ENCODE data around the gene LRCOL1. TPM values are rescaled to one million over a fixed set of nuclear protein-coding genes. Genes with fewer than 3 reads are reported as not detected.

The LRCOL1 gene
- total RNA-seq, 1 experiment from 2014 or later, result not detected

DNA sequence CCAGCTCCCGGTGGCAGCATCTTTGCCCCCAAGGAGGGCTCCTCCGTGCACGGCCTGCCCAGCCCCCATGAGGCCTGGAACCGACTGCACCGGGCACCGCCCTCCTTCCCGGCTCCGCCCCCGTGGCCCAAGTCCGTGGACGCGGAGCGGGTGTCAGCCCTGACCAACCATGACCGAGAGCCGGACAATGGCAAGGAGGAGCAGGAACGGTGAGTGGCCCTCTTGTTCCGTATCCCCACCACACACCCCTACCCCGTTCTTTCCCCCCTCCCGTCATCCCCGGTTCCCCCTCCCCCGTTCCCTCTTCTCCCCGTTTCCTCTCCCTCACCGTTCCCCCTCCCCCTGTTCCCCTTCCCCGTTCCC lies 28.3 kb downstream of the LRCOL1 start:
- no peaks in the 10 kb centered on the region; the same call in 1 of the 2 replicates for H3K36me3 ChIP-seq (ENCODE audit: control insufficient read depth, insufficient read depth, low read length)
- Mint-ChIP-seq H3K4me3 (ENCODE audit: unreplicated experiment) (no peak overlapping the region), H3K4me1 (ENCODE audit: low read depth, unreplicated experiment) (no peaks in the 10 kb centered on the region), H3K9me3 (ENCODE audit: unreplicated experiment) (no peaks in the 10 kb centered on the region), H3K27me3 (ENCODE audit: insufficient read depth, unreplicated experiment) (no peaks in the 10 kb centered on the region), H3K36me3 (ENCODE audit: insufficient read depth, unreplicated experiment) (peaks cover 30% of the 10 kb centered on the region), H3K27ac (ENCODE audit: unreplicated experiment) (no peak overlapping the region)
- no peak for DNase-seq
- CTCF ChIA-PET, result no interaction called here
- H3K9me3 ChIP-seq, result no peaks in the 10 kb centered on the region
- H3K27me3 ChIP-seq (replicated peaks; ENCODE audit: control insufficient read depth, insufficient read depth, low read length), result no peaks in the 10 kb centered on the region
- no peaks in the 10 kb centered on the region for H3K4me1 ChIP-seq
- POLR2A ChIA-PET, result no interaction called here
- intact Hi-C loops (cut with micrococcal nuclease; ENCODE audit: unreplicated experiment), result no loop called here
- TF ChIP-seq, protein P1, sequence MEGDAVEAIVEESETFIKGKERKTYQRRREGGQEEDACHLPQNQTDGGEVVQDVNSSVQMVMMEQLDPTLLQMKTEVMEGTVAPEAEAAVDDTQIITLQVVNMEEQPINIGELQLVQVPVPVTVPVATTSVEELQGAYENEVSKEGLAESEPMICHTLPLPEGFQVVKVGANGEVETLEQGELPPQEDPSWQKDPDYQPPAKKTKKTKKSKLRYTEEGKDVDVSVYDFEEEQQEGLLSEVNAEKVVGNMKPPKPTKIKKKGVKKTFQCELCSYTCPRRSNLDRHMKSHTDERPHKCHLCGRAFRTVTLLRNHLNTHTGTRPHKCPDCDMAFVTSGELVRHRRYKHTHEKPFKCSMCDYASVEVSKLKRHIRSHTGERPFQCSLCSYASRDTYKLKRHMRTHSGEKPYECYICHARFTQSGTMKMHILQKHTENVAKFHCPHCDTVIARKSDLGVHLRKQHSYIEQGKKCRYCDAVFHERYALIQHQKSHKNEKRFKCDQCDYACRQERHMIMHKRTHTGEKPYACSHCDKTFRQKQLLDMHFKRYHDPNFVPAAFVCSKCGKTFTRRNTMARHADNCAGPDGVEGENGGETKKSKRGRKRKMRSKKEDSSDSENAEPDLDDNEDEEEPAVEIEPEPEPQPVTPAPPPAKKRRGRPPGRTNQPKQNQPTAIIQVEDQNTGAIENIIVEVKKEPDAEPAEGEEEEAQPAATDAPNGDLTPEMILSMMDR (IDR thresholded peaks at IDR 0.05; ENCODE audit: insufficient read depth in 1 of 2, low read depth in 1 of 2, low read length in 1 of 2, severe bottlenecking in 1 of 2, unreplicated experiment in 1 of 2), result no peak
- no peak overlapping the region for H3K4me3 ChIP-seq (ENCODE audit: low read depth, low read length)
- no TSS peak for BruUV-seq (replicated peaks)

DNA sequence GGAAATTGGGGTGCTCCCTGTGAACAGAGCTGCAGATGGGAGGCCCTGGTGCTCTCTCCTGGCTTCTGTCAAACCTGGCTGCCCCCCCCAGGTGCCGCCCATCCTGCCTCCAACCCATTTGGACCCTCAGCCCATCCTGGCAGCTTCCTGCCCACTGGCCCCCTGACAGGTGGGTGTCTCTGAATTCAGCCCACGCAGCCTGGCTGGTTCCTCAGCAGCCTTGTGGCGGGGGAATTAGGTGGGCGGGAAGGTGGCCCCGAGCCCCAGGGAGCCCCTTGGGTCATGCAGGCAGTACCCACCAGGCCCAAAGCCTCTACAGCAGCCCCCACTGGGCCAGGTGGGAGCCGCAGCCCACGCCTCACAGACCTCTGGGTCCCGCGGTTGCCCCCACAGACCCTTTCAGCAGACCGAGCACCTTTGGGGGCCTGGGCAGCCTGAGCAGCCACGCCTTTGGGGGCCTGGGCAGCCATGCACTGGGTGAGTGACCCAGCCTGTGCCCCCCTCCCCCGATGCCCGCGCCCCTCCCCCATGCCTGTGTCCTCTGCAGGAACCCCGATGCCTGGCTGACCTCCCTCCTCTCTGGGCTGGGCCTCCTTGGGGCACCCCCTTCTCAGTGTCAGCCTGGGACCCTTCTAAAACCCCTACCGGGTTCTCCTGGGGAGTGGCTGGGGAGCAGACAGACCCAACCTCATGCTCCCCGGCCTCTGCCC lies 28.9 kb downstream of the LRCOL1 start:
- no peak for DNase-seq
- Histone ChIP-seq H3K27me3 (replicated peaks; ENCODE audit: control insufficient read depth, insufficient read depth, low read length) (no peaks in the 10 kb centered on the region), H3K4me3 (ENCODE audit: low read depth, low read length) (no peak overlapping the region), H3K9me3 (no peaks in the 10 kb centered on the region), H3K4me1 (no peaks in the 10 kb centered on the region), H3K36me3 (ENCODE audit: control insufficient read depth, insufficient read depth, low read length) (no peaks in the 10 kb centered on the region; the same call in 1 of the 2 replicates)
- Mint-ChIP-seq H3K4me3 (ENCODE audit: unreplicated experiment) (no peak overlapping the region), H3K9me3 (ENCODE audit: unreplicated experiment) (no peaks in the 10 kb centered on the region), H3K27me3 (ENCODE audit: insufficient read depth, unreplicated experiment) (no peaks in the 10 kb centered on the region), H3K4me1 (ENCODE audit: low read depth, unreplicated experiment) (no peaks in the 10 kb centered on the region), H3K36me3 (ENCODE audit: insufficient read depth, unreplicated experiment) (peaks cover 30% of the 10 kb centered on the region), H3K27ac (ENCODE audit: unreplicated experiment) (no peak overlapping the region)
- intact Hi-C loops (cut with micrococcal nuclease; ENCODE audit: unreplicated experiment), result no loop called here
- BruUV-seq (replicated peaks), result no TSS peak
- POLR2A ChIA-PET, result no interaction called here
- TF ChIP-seq, protein P1 (IDR thresholded peaks at IDR 0.05; ENCODE audit: insufficient read depth in 1 of 2, low read depth in 1 of 2, low read length in 1 of 2, severe bottlenecking in 1 of 2, unreplicated experiment in 1 of 2), result no peak
- CTCF ChIA-PET, result no interaction called here

DNA sequence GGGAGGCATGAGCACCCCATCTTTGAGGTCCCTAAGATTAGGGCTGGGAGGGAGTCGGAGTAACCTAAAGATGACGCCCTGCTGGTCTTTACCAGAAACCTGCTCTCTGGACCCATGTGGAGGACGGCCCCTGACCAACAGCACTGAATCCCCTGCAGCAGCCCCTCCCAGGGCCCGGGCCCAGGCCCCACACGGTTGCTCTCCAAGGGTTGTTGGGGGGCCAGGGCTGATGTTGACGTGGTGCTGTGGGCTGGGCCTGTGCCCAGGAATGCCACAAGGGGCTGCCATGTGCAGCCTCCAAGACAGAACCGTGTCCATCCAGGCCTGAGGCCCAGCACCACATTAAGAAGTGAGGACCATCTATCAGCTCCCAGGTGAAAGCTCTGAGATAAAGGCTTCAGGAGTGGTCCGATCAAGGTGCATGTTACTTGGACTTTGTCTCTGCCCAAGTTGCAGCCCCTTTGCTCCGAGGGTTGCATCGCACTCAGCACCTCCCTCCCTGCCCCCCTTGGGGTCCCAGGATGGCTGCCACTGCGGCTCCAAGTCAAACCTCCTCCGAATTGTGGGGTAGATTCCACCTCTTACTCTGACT lies 29.6 kb downstream of the LRCOL1 start:
- Mint-ChIP-seq H3K4me1 (ENCODE audit: low read depth, unreplicated experiment) (no peaks in the 10 kb centered on the region), H3K27ac (ENCODE audit: unreplicated experiment) (no peak overlapping the region), H3K27me3 (ENCODE audit: insufficient read depth, unreplicated experiment) (no peaks in the 10 kb centered on the region), H3K4me3 (ENCODE audit: unreplicated experiment) (no peak overlapping the region), H3K9me3 (ENCODE audit: unreplicated experiment) (no peaks in the 10 kb centered on the region), H3K36me3 (ENCODE audit: insufficient read depth, unreplicated experiment) (peaks cover 30% of the 10 kb centered on the region)
- TF ChIP-seq, protein P1 (IDR thresholded peaks at IDR 0.05; ENCODE audit: insufficient read depth in 1 of 2, low read depth in 1 of 2, low read length in 1 of 2, severe bottlenecking in 1 of 2, unreplicated experiment in 1 of 2), result no peak
- Histone ChIP-seq H3K36me3 (ENCODE audit: control insufficient read depth, insufficient read depth, low read length) (no peaks in the 10 kb centered on the region; the same call in 1 of the 2 replicates), H3K4me3 (ENCODE audit: low read depth, low read length) (no peak overlapping the region), H3K4me1 (no peaks in the 10 kb centered on the region), H3K9me3 (no peaks in the 10 kb centered on the region), H3K27me3 (replicated peaks; ENCODE audit: control insufficient read depth, insufficient read depth, low read length) (no peaks in the 10 kb centered on the region)
- no peak for DNase-seq
- intact Hi-C loops (cut with micrococcal nuclease; ENCODE audit: unreplicated experiment), result no loop called here
- ChIA-PET CTCF (interaction anchor here (1.2 kb wide), 1 partner anchor 20 kb away, joined by 3 read pairs; no protein-coding TSS in a partner anchor), POLR2A (no interaction called here)
- BruUV-seq (replicated peaks), result no TSS peak
